H9 (cell line): ENCODE measurements around the gene NRN1L. TPM values are rescaled to one million over a fixed set of nuclear protein-coding genes. Genes with fewer than 3 reads are reported as not detected.

ENCODE experiments used
- DNase-seq: peaks from one replicate; pipeline ENCODE4 v3.0.0-alpha.2; 2017
- H2AFZ ChIP-seq: one replicate; pipeline ENCODE4 v1.6.1; 2013; ENCODE audit warnings: mild to moderate bottlenecking, low read length, control low read depth, moderate library complexity
- H2AK5ac ChIP-seq: 2 replicates; pipeline ENCODE4 v1.6.1; 2013; ENCODE audit warnings: low read length, control low read depth, mixed read lengths; ENCODE audit not compliant: insufficient read length
- H2BK120ac ChIP-seq: one replicate; pipeline ENCODE4 v1.6.1; 2013; ENCODE audit warnings: low read depth, mild to moderate bottlenecking, low read length, control low read depth, inconsistent platforms; ENCODE audit not compliant: poor library complexity, severe bottlenecking
- H2BK12ac ChIP-seq: 2 replicates; pipeline ENCODE4 v1.6.1; 2013; ENCODE audit warnings: low read length, control low read depth, mixed read lengths, low read depth; ENCODE audit not compliant: insufficient read length
- H2BK15ac ChIP-seq: 2 replicates; pipeline ENCODE4 v1.6.1; 2013; ENCODE audit warnings: low read depth, low read length, control low read depth
- H2BK20ac ChIP-seq: one replicate; pipeline ENCODE4 v1.6.1; 2013; ENCODE audit warnings: low read depth, mild to moderate bottlenecking, low read length, control low read depth, inconsistent platforms; ENCODE audit not compliant: poor library complexity, severe bottlenecking
- H2BK5ac ChIP-seq: 2 replicates; pipeline ENCODE4 v1.6.1; 2013; ENCODE audit warnings: low read length, control low read depth, mixed read lengths; ENCODE audit not compliant: insufficient read length
- H3K14ac ChIP-seq: 2 replicates; pipeline ENCODE4 v1.6.1; 2013; ENCODE audit warnings: low read length, control low read depth; ENCODE audit not compliant: insufficient read depth
- H3K18ac ChIP-seq: 2 replicates; pipeline ENCODE4 v1.6.1; 2013; ENCODE audit warnings: low read depth, mild to moderate bottlenecking, mixed read lengths, low read length, control low read depth; ENCODE audit not compliant: insufficient read length
- H3K23ac ChIP-seq: 2 replicates; pipeline ENCODE4 v1.6.1; 2013; ENCODE audit warnings: low read length, control low read depth, mixed read lengths, low read depth; ENCODE audit not compliant: insufficient read length
- H3K23me2 ChIP-seq: 2 replicates; pipeline ENCODE4 v1.6.1; 2013; ENCODE audit warnings: low read depth, mild to moderate bottlenecking, mixed read lengths, low read length, control low read depth; ENCODE audit not compliant: insufficient read length, poor library complexity, severe bottlenecking
- H3K27ac ChIP-seq: 2 replicates; pipeline ENCODE4 v1.5.1; 2013; ENCODE audit warnings: low read length, control low read depth, mixed read lengths, low read depth; ENCODE audit not compliant: insufficient read length
- H3K27me3 ChIP-seq: 2 replicates; pipeline ENCODE4 v1.6.1; 2013; ENCODE audit warnings: low read length, control low read depth, inconsistent platforms; ENCODE audit not compliant: insufficient read depth
- H3K4ac ChIP-seq: 2 replicates; pipeline ENCODE4 v1.6.1; 2013; ENCODE audit warnings: low read depth, mild to moderate bottlenecking, control low read depth, inconsistent platforms, low read length, moderate library complexity
- H3K4me1 ChIP-seq: 2 replicates; pipeline ENCODE4 v1.6.1; 2013; ENCODE audit warnings: low read length, control low read depth, inconsistent platforms; ENCODE audit not compliant: insufficient read depth
- H3K4me2 ChIP-seq: 2 replicates; pipeline ENCODE4 v1.6.1; 2013; ENCODE audit warnings: low read length, control low read depth, mixed read lengths; ENCODE audit not compliant: insufficient read length, insufficient read depth
- H3K56ac ChIP-seq: 2 replicates; pipeline ENCODE4 v1.6.1; 2013; ENCODE audit warnings: low read depth, mild to moderate bottlenecking, mixed read lengths, low read length, control low read depth; ENCODE audit not compliant: insufficient read length
- H3K79me1 ChIP-seq: 2 replicates; pipeline ENCODE4 v1.6.1; 2013; ENCODE audit warnings: low read depth, mild to moderate bottlenecking, moderate library complexity, low read length, control low read depth, inconsistent platforms; ENCODE audit not compliant: insufficient read depth, poor library complexity, severe bottlenecking
- H3K79me2 ChIP-seq: 2 replicates; pipeline ENCODE4 v1.6.1; 2013; ENCODE audit warnings: low read length, control low read depth, inconsistent platforms; ENCODE audit not compliant: insufficient read depth
- H3K9ac ChIP-seq: 2 replicates; pipeline ENCODE4 v1.6.1; 2013; ENCODE audit warnings: low read length, control low read depth, mixed read lengths; ENCODE audit not compliant: insufficient read length; ENCODE audit errors: extremely low read depth
- H3K9me3 ChIP-seq: one replicate; pipeline ENCODE4 v1.6.1; 2013; ENCODE audit warnings: low read depth, low read length, inconsistent platforms; ENCODE audit not compliant: control insufficient read depth
- H3T11ph ChIP-seq: one replicate; pipeline ENCODE4 v1.6.1; 2013; ENCODE audit warnings: mild to moderate bottlenecking, low read length, control low read depth, inconsistent platforms
- H4K20me1 ChIP-seq: one replicate; pipeline ENCODE4 v1.6.1; 2013; ENCODE audit not compliant: control insufficient read depth, insufficient read length, insufficient read depth
- H4K5ac ChIP-seq: 2 replicates; pipeline ENCODE4 v1.6.1; 2013; ENCODE audit warnings: low read depth, mild to moderate bottlenecking, mixed read lengths, low read length, control low read depth; ENCODE audit not compliant: insufficient read length
- H4K8ac ChIP-seq: replicated peaks from 2 replicates; pipeline ENCODE4 v1.6.1; 2013; ENCODE audit warnings: low read length, control low read depth, mixed read lengths, low read depth; ENCODE audit not compliant: insufficient read length
- H4K91ac ChIP-seq: 2 replicates; pipeline ENCODE4 v1.6.1; 2013; ENCODE audit warnings: low read depth, mild to moderate bottlenecking, moderate library complexity, mixed read lengths, low read length, control low read depth; ENCODE audit not compliant: insufficient read length
- H3K27ac Mint-ChIP-seq, 3 experiments: 2 replicates in 2 of 3; 3 replicates in 1 of 3; pipeline ENCODE4 v1.8.0; 2020 to 2021; ENCODE audit warnings: mixed read lengths in 3 of 3, mild to moderate bottlenecking in 1 of 3, moderate library complexity in 1 of 3
- H3K27me3 Mint-ChIP-seq: 2 replicates; pipeline ENCODE4 v1.8.0; 2021; ENCODE audit warnings: low read depth, mild to moderate bottlenecking, moderate library complexity, mixed read lengths
- H3K36me3 Mint-ChIP-seq, 3 experiments: 2 replicates in 2 of 3; 3 replicates in 1 of 3; pipeline ENCODE4 v1.8.0; 2020 to 2021; ENCODE audit warnings: low read depth in 3 of 3, mixed read lengths in 3 of 3; ENCODE audit not compliant: insufficient read depth in 1 of 3
- H3K4me1 Mint-ChIP-seq, 2 experiments: 2 replicates each; pipeline ENCODE4 v1.8.0; 2020; ENCODE audit warnings: mixed read lengths in 2 of 2
- H3K4me3 Mint-ChIP-seq, 2 experiments: 2 replicates in 1 of 2; 3 replicates in 1 of 2; pipeline ENCODE4 v1.8.0; 2020 to 2021; ENCODE audit warnings: mild to moderate bottlenecking in 2 of 2, mixed read lengths in 2 of 2, moderate library complexity in 1 of 2
- H3K9me3 Mint-ChIP-seq, 2 experiments: 2 replicates in 1 of 2; 3 replicates in 1 of 2; pipeline ENCODE4 v1.8.0; 2020; ENCODE audit warnings: mild to moderate bottlenecking in 2 of 2, mixed read lengths in 2 of 2, moderate library complexity in 1 of 2
- WGBS: extraction: QIAGEN DNeasy Blood & Tissue Kit; methylation state at CpG from one replicate; pipeline ENCODE4 v1.1.7; 2013; ENCODE audit warnings: missing lambda C conversion rate, low lambda C conversion rate, mixed read lengths; ENCODE audit not compliant: insufficient read length; ENCODE audit errors: extremely low coverage; 5-methylcytosine and 5-hydroxymethylcytosine counted together
- total RNA-seq: library from RNA; stranded (reverse); gene quantifications from 2 replicates; pipeline ENCODE4 v1.2.1, GENCODE V29; 2021
- TF ChIP-seq, protein P1 (sequence below): fragments of 200-600 bp; sonication (generic); conservative IDR thresholded peaks from 3 replicates; pipeline ENCODE4 v1.8.0; 2021; ENCODE audit warnings: antibody characterized with exemption, mild to moderate bottlenecking

Gene NRN1L
- total RNA-seq, 1 experiment from 2014 or later = 2.0 TPM

DNA sequence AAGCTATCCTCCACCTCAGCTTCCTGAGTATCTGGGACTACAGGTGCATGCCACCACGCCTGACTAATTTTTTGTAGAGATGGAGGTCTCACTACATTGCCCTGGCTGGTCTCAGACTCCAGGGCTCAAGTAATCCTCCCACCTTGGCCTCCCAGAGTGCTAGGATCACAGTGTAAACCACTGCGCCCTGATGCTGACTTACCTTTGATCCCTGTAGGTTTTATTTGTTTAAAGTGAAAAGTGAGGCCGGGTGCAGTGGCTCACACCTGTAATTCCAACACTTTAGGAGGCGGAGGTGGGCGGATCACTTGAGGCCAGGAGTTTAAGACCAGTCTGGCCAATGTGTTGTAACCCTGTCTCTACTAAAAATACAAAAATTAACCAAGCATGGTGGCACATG, 17.0 kb downstream of the NRN1L start:
- no peaks in the 10 kb centered on the region for H3K27me3 Mint-ChIP-seq
- WGBS = no CpG with 5 or more reads among the region's 5 CpGs
- peaks cover 4 to 12% (median 11%) of the 10 kb centered on the region in 3 experiments; a peak in 6 of 7 replicates for H3K36me3 Mint-ChIP-seq
- no peaks in the 10 kb centered on the region for H3K79me1 ChIP-seq
- H3K56ac ChIP-seq = no peak overlapping the region
- no peak overlapping the region for H3K4me2 ChIP-seq
- H3K4me1 ChIP-seq = no peaks in the 10 kb centered on the region
- no peaks in the 10 kb centered on the region for H3K9me3 ChIP-seq
- H3K27me3 ChIP-seq = no peaks in the 10 kb centered on the region
- no peak overlapping the region for H3K27ac Mint-ChIP-seq
- H2BK20ac ChIP-seq = no peak overlapping the region
- no peak overlapping the region for H3K27ac ChIP-seq
- no peak overlapping the region for H2BK15ac ChIP-seq
- no peak for DNase-seq
- H4K5ac ChIP-seq = no peak overlapping the region
- no peak overlapping the region for H3K4me3 Mint-ChIP-seq
- no peak overlapping the region for H3K9ac ChIP-seq
- H3K4me1 Mint-ChIP-seq = no peaks in the 10 kb centered on the region
- H2AK5ac ChIP-seq = no peak overlapping the region
- no peaks in the 10 kb centered on the region for H4K20me1 ChIP-seq
- H3K9me3 Mint-ChIP-seq = no peaks in the 10 kb centered on the region
- H3K23ac ChIP-seq = no peak overlapping the region
- H3K18ac ChIP-seq = no peak overlapping the region
- H3K4ac ChIP-seq = no peak overlapping the region
- H4K8ac ChIP-seq = no peak overlapping the region
- H2BK5ac ChIP-seq = no peak overlapping the region
- H2AFZ ChIP-seq = no peak overlapping the region
- no peak overlapping the region for H4K91ac ChIP-seq
- no peak overlapping the region for H3T11ph ChIP-seq
- H3K23me2 ChIP-seq = no peaks in the 10 kb centered on the region
- TF ChIP-seq, protein P1, sequence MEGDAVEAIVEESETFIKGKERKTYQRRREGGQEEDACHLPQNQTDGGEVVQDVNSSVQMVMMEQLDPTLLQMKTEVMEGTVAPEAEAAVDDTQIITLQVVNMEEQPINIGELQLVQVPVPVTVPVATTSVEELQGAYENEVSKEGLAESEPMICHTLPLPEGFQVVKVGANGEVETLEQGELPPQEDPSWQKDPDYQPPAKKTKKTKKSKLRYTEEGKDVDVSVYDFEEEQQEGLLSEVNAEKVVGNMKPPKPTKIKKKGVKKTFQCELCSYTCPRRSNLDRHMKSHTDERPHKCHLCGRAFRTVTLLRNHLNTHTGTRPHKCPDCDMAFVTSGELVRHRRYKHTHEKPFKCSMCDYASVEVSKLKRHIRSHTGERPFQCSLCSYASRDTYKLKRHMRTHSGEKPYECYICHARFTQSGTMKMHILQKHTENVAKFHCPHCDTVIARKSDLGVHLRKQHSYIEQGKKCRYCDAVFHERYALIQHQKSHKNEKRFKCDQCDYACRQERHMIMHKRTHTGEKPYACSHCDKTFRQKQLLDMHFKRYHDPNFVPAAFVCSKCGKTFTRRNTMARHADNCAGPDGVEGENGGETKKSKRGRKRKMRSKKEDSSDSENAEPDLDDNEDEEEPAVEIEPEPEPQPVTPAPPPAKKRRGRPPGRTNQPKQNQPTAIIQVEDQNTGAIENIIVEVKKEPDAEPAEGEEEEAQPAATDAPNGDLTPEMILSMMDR = no peak
- no peak overlapping the region for H2BK12ac ChIP-seq
- H2BK120ac ChIP-seq = no peak overlapping the region
- H3K79me2 ChIP-seq = no peaks in the 10 kb centered on the region
- no peak overlapping the region for H3K14ac ChIP-seq
